ENCODE data around the gene SAMD5. TPM values are rescaled to one million over a fixed set of nuclear protein-coding genes. Genes with fewer than 3 reads are reported as not detected.

SAMD5 gene
- total RNA-seq = not detected
- total RNA-seq = 0.08 to 0.12 reads per million in 2 donors

DNA sequence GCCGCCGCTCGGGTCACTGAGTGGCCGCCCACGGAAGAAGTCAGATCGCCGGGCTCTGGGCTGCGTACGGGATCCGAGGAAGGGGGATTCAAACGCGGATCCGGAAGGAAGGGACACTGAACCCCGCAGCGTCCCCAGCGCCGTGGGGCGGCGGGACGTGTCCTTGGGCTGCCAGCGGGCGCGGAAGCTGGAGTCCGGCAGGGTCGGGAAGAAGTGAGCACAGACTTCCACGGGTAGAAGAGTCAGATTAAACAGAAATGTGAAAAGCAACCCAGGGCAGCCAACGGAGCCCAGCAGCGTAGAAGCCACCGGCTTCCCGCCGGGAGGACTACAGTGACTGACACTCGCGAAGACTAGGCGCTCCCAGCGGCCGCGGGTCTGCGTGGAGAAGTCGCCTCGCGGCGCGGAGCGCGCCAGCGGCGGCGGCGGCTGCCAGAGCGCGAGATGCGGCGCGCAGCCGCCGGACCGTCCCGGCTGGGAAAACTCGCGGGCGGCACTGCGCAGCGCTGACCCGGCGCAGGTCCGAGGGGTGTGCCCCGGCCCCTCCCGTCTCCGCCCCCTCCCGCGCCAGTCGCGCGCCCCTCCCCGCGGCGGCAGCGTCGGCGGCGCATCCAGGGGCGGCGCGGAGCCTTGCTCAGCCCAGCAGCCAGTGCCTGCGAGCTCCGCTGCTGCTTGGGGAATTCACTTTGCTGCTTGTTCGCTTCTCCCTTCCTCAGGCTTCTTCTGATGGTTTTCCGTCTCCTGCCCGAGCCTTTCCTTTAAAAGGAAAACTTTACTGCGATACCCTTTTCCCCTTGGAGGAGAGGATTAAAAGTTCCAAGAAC lies at the start of gene SAMD5:
SAMD5 (plus strand) TSS at position 649 of the 824 bp plus-strand sequence. CDS start 239 bp downstream, outside the sequence.
- peak; percentile 25 for ATAC-seq
- DNase-seq = no peak
- H3K4me1 Mint-ChIP-seq = peaks cover 15% of the 10 kb centered on the region
- H3K36me3 Mint-ChIP-seq (ENCODE audit: low read depth) = no peaks in the 10 kb centered on the region
- peaks cover 54% of the 10 kb centered on the region for H3K27me3 Mint-ChIP-seq
- no peak within 1 kb of the TSS for H3K27ac Mint-ChIP-seq
- H3K9me3 ChIP-seq (ENCODE audit: control insufficient read depth, low read length, poor library complexity, severe bottlenecking) = no peaks in the 10 kb centered on the region
- H3K4me3 Mint-ChIP-seq = peak within 1 kb of the TSS; percentile 88

DNA sequence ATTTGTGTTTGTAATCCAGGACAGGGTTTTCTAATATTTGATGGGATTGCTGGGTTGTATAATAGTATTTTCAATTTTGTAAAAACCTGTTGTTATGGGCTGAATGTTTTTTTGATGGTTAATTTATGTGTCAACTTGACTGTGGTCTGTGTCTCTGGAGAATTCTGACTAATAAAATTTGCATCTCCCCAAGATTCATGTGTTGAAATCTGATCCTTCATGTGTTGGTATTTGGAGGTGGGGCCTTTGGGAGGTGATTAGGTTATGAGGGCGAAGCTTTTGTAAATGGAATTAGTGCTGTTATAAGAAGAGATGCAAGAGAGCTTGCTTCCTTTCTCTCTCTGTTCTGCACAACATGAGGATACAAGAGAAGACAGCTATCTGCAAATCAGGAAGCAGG lies 48.7 kb upstream of the SAMD5 start:
- Mint-ChIP-seq H3K4me1 (peaks cover 2% of the 10 kb centered on the region), H3K27ac (no peak overlapping the region), H3K4me3 (no peak overlapping the region), H3K27me3 (peaks cover 16% of the 10 kb centered on the region), H3K36me3 (ENCODE audit: low read depth) (no peaks in the 10 kb centered on the region)
- DNase-seq = no peak
- no peaks in the 10 kb centered on the region for H3K9me3 ChIP-seq (ENCODE audit: control insufficient read depth, low read length, poor library complexity, severe bottlenecking)
- no peak for ATAC-seq

DNA sequence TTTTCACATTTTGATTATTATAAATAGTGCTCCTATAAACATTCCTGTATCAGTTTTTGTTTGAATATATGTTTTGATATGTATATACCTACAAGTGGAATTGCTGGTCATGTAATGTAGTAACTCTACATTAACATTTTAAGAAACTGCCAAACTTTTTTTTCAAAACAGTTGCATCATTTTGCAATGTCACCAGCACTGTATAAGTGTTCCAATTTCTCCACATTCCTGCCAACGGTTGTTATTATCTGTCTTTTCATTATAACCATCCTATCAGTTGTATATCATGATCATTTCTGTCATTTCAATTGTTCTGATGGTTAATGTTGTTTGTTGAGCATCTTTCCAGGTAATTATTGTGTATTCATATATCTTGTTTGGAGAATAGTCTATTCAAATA lies 44.8 kb upstream of the SAMD5 start:
- Mint-ChIP-seq H3K4me3 (no peak overlapping the region), H3K36me3 (ENCODE audit: low read depth) (no peaks in the 10 kb centered on the region), H3K4me1 (peaks cover 2% of the 10 kb centered on the region), H3K27ac (no peak overlapping the region), H3K27me3 (peaks cover 13% of the 10 kb centered on the region)
- no peaks in the 10 kb centered on the region for H3K9me3 ChIP-seq (ENCODE audit: control insufficient read depth, low read length, poor library complexity, severe bottlenecking)
- no peak for ATAC-seq
- DNase-seq = no peak

DNA sequence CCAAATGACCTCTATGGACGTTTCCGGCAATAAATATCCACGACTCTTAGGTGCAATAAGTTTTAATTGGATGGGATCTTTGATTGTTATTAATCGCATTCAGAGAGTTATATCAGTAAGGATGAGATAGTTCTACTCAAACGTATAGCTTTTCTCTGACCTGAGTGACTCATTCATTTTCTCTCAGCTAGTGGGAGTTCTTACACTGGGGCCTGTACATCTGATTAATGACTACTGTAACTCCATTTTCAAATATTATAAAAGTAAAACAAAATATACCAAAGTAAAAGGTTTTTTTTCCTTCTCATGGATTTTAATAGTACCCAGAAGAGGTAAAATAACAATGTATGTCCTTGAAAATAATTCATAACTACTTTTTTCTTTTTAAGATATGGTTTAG lies 41.1 kb upstream of the SAMD5 start:
- H3K9me3 ChIP-seq (ENCODE audit: control insufficient read depth, low read length, poor library complexity, severe bottlenecking) = no peaks in the 10 kb centered on the region
- no peaks in the 10 kb centered on the region for H3K36me3 Mint-ChIP-seq (ENCODE audit: low read depth)
- ATAC-seq (no peak), DNase-seq (no peak)
- H3K27me3 Mint-ChIP-seq = peaks cover 7% of the 10 kb centered on the region
- H3K4me3 Mint-ChIP-seq = no peak overlapping the region
- peaks cover 2% of the 10 kb centered on the region for H3K4me1 Mint-ChIP-seq
- H3K27ac Mint-ChIP-seq = no peak overlapping the region

DNA sequence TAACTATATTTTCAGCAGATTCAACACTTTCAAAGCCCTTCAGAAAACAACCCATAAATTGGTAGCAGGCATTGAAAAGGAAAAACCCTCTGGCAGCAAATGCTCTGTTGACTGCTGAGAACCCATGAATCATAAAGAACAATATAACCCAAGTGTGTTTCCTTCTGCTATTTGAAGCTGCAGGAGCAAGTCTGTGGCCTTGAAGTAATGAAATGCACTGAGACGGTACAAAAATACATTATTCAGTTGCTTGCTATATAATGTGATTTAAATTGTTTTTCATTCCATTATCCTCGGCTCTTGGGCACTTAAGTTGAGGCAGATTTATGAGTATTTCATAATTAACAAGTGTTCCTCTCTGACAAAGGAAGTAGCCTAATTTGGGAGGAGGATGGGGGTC lies 40.6 kb upstream of the SAMD5 start:
- H3K4me1 Mint-ChIP-seq = peaks cover 2% of the 10 kb centered on the region
- H3K4me3 Mint-ChIP-seq = no peak overlapping the region
- ATAC-seq (no peak), DNase-seq (no peak)
- H3K27me3 Mint-ChIP-seq = peaks cover 7% of the 10 kb centered on the region
- H3K27ac Mint-ChIP-seq = no peak overlapping the region
- no peaks in the 10 kb centered on the region for H3K9me3 ChIP-seq (ENCODE audit: control insufficient read depth, low read length, poor library complexity, severe bottlenecking)
- no peaks in the 10 kb centered on the region for H3K36me3 Mint-ChIP-seq (ENCODE audit: low read depth)

DNA sequence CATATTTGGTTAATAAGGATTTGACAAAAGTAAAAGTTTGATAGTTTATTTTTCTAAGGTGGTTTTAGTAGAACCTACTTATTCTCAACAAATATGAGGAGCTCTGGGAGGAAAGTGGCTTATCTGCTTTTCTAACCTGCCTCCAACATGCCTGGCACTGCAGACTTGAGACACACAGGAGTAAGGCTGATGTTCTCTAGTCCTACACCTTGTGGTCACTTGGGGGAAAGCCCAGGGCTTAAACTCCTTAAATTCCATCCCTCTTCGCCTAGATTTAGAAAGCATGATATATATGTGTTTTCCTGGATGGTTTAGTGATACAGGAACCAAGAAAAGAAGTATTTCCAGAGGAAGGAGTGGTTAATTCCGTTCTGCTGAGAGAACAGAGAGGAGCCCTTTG lies 39.9 kb upstream of the SAMD5 start:
- H3K27me3 Mint-ChIP-seq = peaks cover 7% of the 10 kb centered on the region
- ATAC-seq = no peak
- no peak for DNase-seq

DNA sequence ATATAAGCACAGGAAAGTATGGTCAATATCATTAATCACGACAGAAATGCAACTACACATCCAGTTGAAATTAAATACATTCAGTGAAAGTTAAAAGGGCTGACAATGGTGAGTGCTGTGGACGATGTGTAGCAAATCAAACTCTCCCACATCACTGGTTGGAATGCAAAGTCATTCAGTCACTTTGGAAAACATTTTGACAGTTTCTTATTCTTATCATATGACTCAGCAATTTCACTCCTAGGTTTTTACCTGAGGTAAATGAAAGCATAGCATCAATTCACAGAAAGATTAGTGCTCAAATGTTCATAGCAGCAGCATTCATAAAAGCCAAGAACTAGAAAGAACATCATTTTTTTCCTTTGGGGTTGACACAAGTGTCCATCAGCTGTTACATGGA lies 28.6 kb upstream of the SAMD5 start:
- H3K4me3 Mint-ChIP-seq = no peak overlapping the region
- no peaks in the 10 kb centered on the region for H3K9me3 ChIP-seq (ENCODE audit: control insufficient read depth, low read length, poor library complexity, severe bottlenecking)
- ATAC-seq (no peak), DNase-seq (no peak)
- H3K27me3 Mint-ChIP-seq = peaks cover 4% of the 10 kb centered on the region
- no peaks in the 10 kb centered on the region for H3K4me1 Mint-ChIP-seq
- no peaks in the 10 kb centered on the region for H3K36me3 Mint-ChIP-seq (ENCODE audit: low read depth)
- no peak overlapping the region for H3K27ac Mint-ChIP-seq

More for the DNA sequence above, 39.9 kb upstream of the SAMD5 start:
- Mint-ChIP-seq H3K36me3 (ENCODE audit: low read depth) (no peaks in the 10 kb centered on the region), H3K4me3 (no peak overlapping the region), H3K4me1 (no peaks in the 10 kb centered on the region), H3K27ac (no peak overlapping the region)
- H3K9me3 ChIP-seq (ENCODE audit: control insufficient read depth, low read length, poor library complexity, severe bottlenecking) = no peaks in the 10 kb centered on the region

DNA sequence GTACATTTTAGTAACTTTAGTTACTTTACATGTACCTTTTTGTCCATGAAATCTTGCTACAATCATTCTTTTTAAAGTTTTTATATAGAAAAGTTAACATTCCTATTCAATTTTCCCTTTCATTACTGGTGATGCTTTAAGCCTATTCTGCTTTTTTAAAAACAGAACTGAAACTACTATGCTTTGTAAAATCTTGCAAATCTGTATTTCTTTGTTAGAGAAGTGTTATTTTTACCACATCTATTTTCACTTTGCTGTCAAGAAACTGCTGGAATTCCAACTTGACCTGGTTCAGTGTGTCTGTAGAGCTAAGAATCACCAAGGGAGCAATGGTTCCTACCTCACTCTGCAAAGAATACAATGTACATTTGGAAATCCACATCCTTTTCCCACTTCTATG lies 21.8 kb upstream of the SAMD5 start:
- no peaks in the 10 kb centered on the region for H3K9me3 ChIP-seq (ENCODE audit: control insufficient read depth, low read length, poor library complexity, severe bottlenecking)
- peaks cover 10% of the 10 kb centered on the region for H3K27me3 Mint-ChIP-seq
- H3K4me1 Mint-ChIP-seq = no peaks in the 10 kb centered on the region
- no peak overlapping the region for H3K27ac Mint-ChIP-seq
- ATAC-seq (no peak), DNase-seq (no peak)
- H3K4me3 Mint-ChIP-seq = no peak overlapping the region
- no peaks in the 10 kb centered on the region for H3K36me3 Mint-ChIP-seq (ENCODE audit: low read depth)

DNA sequence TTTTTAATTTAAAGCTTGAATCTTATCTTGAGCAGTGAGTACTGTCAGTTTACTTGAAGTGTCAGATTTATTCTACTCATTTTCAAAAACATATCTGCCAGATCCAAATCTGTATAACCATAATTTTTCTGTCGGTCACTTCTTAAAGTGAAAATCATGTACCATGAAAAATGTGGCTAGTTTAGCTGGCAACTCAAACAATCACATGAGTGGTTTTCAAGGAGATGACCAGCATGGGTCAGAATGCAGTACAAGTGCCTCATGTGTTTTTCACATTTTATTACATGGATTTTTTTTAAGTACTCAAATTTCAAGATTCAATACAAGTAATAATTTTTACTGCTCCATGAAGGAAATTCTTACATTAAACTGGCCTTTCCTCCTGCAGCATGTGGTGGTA lies 11.0 kb upstream of the SAMD5 start:
- H3K27me3 Mint-ChIP-seq = peaks cover 23% of the 10 kb centered on the region
- no peaks in the 10 kb centered on the region for H3K4me1 Mint-ChIP-seq

DNA sequence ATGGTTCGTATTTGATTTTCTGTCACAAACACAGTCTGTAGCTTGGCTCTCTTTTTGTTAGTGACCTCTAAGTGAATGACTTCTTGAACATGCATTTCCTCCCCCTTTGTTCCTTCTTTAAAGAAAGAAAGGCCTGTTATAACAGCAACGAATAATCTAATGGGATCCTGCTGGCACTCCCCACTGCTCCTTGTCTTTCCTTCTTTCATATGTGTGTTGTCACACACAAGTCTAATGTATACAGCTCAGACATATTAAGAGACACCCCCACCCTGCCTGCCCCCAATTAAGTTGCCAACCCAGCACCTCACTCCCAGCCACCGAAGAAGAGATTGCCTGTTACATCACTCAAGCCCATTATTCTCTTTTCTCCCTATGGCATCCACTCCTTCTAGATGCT lies 4.9 kb upstream of the SAMD5 start:
- DNase-seq (no peak), ATAC-seq (no peak)
- H3K9me3 ChIP-seq (ENCODE audit: control insufficient read depth, low read length, poor library complexity, severe bottlenecking) = no peaks in the 10 kb centered on the region
- Mint-ChIP-seq H3K27me3 (peaks cover 63% of the 10 kb centered on the region), H3K27ac (no peak overlapping the region), H3K4me1 (peaks cover 5% of the 10 kb centered on the region), H3K36me3 (ENCODE audit: low read depth) (no peaks in the 10 kb centered on the region), H3K4me3 (no peak overlapping the region)

More for the DNA sequence above, 11.0 kb upstream of the SAMD5 start:
- ATAC-seq (no peak), DNase-seq (no peak)
- H3K36me3 Mint-ChIP-seq (ENCODE audit: low read depth) = no peaks in the 10 kb centered on the region
- H3K4me3 Mint-ChIP-seq = no peak overlapping the region
- peaks cover 2% of the 10 kb centered on the region for H3K9me3 ChIP-seq (ENCODE audit: control insufficient read depth, low read length, poor library complexity, severe bottlenecking)
- H3K27ac Mint-ChIP-seq = no peak overlapping the region

DNA sequence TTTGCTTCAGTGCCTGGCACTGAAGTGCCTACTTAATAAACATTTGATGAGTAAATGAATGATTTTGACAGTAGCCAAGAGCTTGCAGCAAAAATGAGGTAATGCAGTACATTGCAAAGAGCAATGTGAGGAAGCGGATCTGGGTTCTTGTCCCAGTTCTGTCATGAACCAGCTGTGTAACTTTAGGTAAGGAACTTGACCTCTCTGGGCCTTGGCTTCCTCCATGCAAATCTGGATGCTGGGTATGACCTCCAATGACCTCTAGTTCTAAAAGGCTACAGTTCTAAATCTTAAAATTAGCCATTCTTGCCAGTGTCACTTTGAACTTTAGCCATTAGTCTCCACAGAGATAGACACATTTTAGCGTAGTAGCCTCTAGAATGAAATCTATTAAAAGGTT lies 3.6 kb upstream of the SAMD5 start:
- no peaks in the 10 kb centered on the region for H3K36me3 Mint-ChIP-seq (ENCODE audit: low read depth)
- ATAC-seq (no peak), DNase-seq (no peak)
- H3K27ac Mint-ChIP-seq = no peak overlapping the region
- peaks cover 69% of the 10 kb centered on the region for H3K27me3 Mint-ChIP-seq
- H3K9me3 ChIP-seq (ENCODE audit: control insufficient read depth, low read length, poor library complexity, severe bottlenecking) = no peaks in the 10 kb centered on the region
- H3K4me3 Mint-ChIP-seq = no peak overlapping the region
- H3K4me1 Mint-ChIP-seq = peaks cover 10% of the 10 kb centered on the region

DNA sequence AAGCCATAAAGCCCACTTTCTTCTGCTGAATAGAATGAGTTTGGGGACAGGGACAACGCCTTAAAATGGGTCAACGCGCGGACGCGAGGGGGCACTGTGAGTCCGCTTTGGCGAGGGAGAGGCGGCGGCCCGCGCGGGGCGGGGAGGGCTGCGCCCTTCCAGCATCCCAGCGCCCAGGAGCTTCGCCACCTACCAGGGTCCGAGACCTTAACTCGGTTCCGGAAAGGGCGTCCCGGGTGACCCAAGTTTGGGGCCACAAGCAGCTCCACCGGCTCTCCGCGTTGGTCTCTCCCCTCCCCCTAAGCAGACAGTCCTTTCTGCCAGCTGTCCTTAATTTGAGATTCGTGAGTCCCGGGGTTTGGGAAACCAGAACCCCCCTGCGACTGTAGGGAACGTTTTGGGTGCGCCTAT lies 1.8 kb upstream of the SAMD5 start:
- H3K9me3 ChIP-seq (ENCODE audit: control insufficient read depth, low read length, poor library complexity, severe bottlenecking) = no peaks in the 10 kb centered on the region
- Mint-ChIP-seq H3K4me3 (peak overlapping the region; percentile 71), H3K36me3 (ENCODE audit: low read depth) (no peaks in the 10 kb centered on the region), H3K27ac (no peak overlapping the region), H3K4me1 (peaks cover 15% of the 10 kb centered on the region), H3K27me3 (peaks cover 67% of the 10 kb centered on the region)
- ATAC-seq (no peak), DNase-seq (no peak)

DNA sequence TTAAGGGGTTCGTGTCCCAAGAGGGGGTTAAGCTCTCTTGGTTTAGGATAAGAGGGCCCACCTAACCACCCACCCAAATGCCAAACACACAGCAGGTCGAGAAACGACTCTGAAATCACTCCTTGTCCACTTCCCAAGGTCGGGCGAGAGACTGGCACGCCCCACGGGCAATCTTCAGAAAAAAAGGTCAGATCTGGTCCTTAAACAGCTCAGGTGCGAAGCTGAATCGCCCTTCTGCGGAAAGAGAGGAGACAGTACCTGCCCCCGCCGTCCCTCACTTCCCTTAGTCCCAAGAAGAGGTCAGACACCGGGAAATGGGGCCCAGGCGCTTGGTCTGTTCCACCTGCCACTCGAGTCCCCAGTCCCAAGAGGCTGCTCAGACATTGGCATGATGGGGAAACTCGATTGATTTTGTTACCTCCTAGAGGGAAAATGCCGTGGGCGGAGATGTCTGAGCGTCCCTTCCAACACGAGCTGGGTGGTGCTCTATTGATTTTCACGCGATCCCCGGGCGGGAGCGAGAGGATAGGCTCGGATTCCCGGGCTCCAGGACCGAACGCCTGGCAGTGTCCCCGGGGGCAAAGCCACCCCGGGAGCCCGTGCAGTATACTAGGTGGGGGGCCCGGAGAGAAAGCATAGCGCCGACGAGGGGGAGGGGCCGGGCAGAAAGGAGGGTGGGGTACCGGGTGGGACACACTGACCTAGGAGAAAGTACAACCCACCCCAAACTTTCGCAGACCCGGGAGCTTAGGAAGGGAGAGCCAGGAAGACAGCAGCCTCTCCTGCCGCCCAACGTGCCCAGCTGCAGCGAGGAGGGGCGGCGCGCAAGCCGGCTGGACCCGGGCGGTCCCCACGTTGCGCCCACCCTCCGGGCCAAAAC lies 1.1 kb upstream of the SAMD5 start:
- H3K9me3 ChIP-seq (ENCODE audit: control insufficient read depth, low read length, poor library complexity, severe bottlenecking) = no peaks in the 10 kb centered on the region
- peaks cover 15% of the 10 kb centered on the region for H3K4me1 Mint-ChIP-seq
- H3K4me3 Mint-ChIP-seq = peak overlapping the region; percentile 71
- no peaks in the 10 kb centered on the region for H3K36me3 Mint-ChIP-seq (ENCODE audit: low read depth)
- ATAC-seq (no peak), DNase-seq (no peak)
- no peak overlapping the region for H3K27ac Mint-ChIP-seq
- H3K27me3 Mint-ChIP-seq = peaks cover 61% of the 10 kb centered on the region

Measured in T-helper 17 cell (primary cell).